H9 (cell line): ENCODE results near the gene LARP6. TPM values are rescaled to one million over a fixed set of nuclear protein-coding genes. Genes with fewer than 3 reads are reported as not detected.

Source experiments
- DNase-seq: peaks from one replicate; pipeline ENCODE4 v3.0.0-alpha.2; 2017
- H2AFZ ChIP-seq: one replicate; pipeline ENCODE4 v1.6.1; 2013; ENCODE audit warnings: mild to moderate bottlenecking, low read length, control low read depth, moderate library complexity
- H2AK5ac ChIP-seq: 2 replicates; pipeline ENCODE4 v1.6.1; 2013; ENCODE audit warnings: low read length, control low read depth, mixed read lengths; ENCODE audit not compliant: insufficient read length
- H2BK120ac ChIP-seq: one replicate; pipeline ENCODE4 v1.6.1; 2013; ENCODE audit warnings: low read depth, mild to moderate bottlenecking, low read length, control low read depth, inconsistent platforms; ENCODE audit not compliant: poor library complexity, severe bottlenecking
- H2BK12ac ChIP-seq: 2 replicates; pipeline ENCODE4 v1.6.1; 2013; ENCODE audit warnings: low read length, control low read depth, mixed read lengths, low read depth; ENCODE audit not compliant: insufficient read length
- H2BK15ac ChIP-seq: 2 replicates; pipeline ENCODE4 v1.6.1; 2013; ENCODE audit warnings: low read depth, low read length, control low read depth
- H2BK20ac ChIP-seq: one replicate; pipeline ENCODE4 v1.6.1; 2013; ENCODE audit warnings: low read depth, mild to moderate bottlenecking, low read length, control low read depth, inconsistent platforms; ENCODE audit not compliant: poor library complexity, severe bottlenecking
- H2BK5ac ChIP-seq: 2 replicates; pipeline ENCODE4 v1.6.1; 2013; ENCODE audit warnings: low read length, control low read depth, mixed read lengths; ENCODE audit not compliant: insufficient read length
- H3K14ac ChIP-seq: 2 replicates; pipeline ENCODE4 v1.6.1; 2013; ENCODE audit warnings: low read length, control low read depth; ENCODE audit not compliant: insufficient read depth
- H3K18ac ChIP-seq: 2 replicates; pipeline ENCODE4 v1.6.1; 2013; ENCODE audit warnings: low read depth, mild to moderate bottlenecking, mixed read lengths, low read length, control low read depth; ENCODE audit not compliant: insufficient read length
- H3K23ac ChIP-seq: 2 replicates; pipeline ENCODE4 v1.6.1; 2013; ENCODE audit warnings: low read length, control low read depth, mixed read lengths, low read depth; ENCODE audit not compliant: insufficient read length
- H3K23me2 ChIP-seq: 2 replicates; pipeline ENCODE4 v1.6.1; 2013; ENCODE audit warnings: low read depth, mild to moderate bottlenecking, mixed read lengths, low read length, control low read depth; ENCODE audit not compliant: insufficient read length, poor library complexity, severe bottlenecking
- H3K27ac ChIP-seq: 2 replicates; pipeline ENCODE4 v1.5.1; 2013; ENCODE audit warnings: low read length, control low read depth, mixed read lengths, low read depth; ENCODE audit not compliant: insufficient read length
- H3K27me3 ChIP-seq: 2 replicates; pipeline ENCODE4 v1.6.1; 2013; ENCODE audit warnings: low read length, control low read depth, inconsistent platforms; ENCODE audit not compliant: insufficient read depth
- H3K4ac ChIP-seq: 2 replicates; pipeline ENCODE4 v1.6.1; 2013; ENCODE audit warnings: low read depth, mild to moderate bottlenecking, control low read depth, inconsistent platforms, low read length, moderate library complexity
- H3K4me1 ChIP-seq: 2 replicates; pipeline ENCODE4 v1.6.1; 2013; ENCODE audit warnings: low read length, control low read depth, inconsistent platforms; ENCODE audit not compliant: insufficient read depth
- H3K4me2 ChIP-seq: 2 replicates; pipeline ENCODE4 v1.6.1; 2013; ENCODE audit warnings: low read length, control low read depth, mixed read lengths; ENCODE audit not compliant: insufficient read length, insufficient read depth
- H3K56ac ChIP-seq: 2 replicates; pipeline ENCODE4 v1.6.1; 2013; ENCODE audit warnings: low read depth, mild to moderate bottlenecking, mixed read lengths, low read length, control low read depth; ENCODE audit not compliant: insufficient read length
- H3K79me1 ChIP-seq: 2 replicates; pipeline ENCODE4 v1.6.1; 2013; ENCODE audit warnings: low read depth, mild to moderate bottlenecking, moderate library complexity, low read length, control low read depth, inconsistent platforms; ENCODE audit not compliant: insufficient read depth, poor library complexity, severe bottlenecking
- H3K79me2 ChIP-seq: 2 replicates; pipeline ENCODE4 v1.6.1; 2013; ENCODE audit warnings: low read length, control low read depth, inconsistent platforms; ENCODE audit not compliant: insufficient read depth
- H3K9ac ChIP-seq: 2 replicates; pipeline ENCODE4 v1.6.1; 2013; ENCODE audit warnings: low read length, control low read depth, mixed read lengths; ENCODE audit not compliant: insufficient read length; ENCODE audit errors: extremely low read depth
- H3K9me3 ChIP-seq: one replicate; pipeline ENCODE4 v1.6.1; 2013; ENCODE audit warnings: low read depth, low read length, inconsistent platforms; ENCODE audit not compliant: control insufficient read depth
- H3T11ph ChIP-seq: one replicate; pipeline ENCODE4 v1.6.1; 2013; ENCODE audit warnings: mild to moderate bottlenecking, low read length, control low read depth, inconsistent platforms
- H4K20me1 ChIP-seq: one replicate; pipeline ENCODE4 v1.6.1; 2013; ENCODE audit not compliant: control insufficient read depth, insufficient read length, insufficient read depth
- H4K5ac ChIP-seq: 2 replicates; pipeline ENCODE4 v1.6.1; 2013; ENCODE audit warnings: low read depth, mild to moderate bottlenecking, mixed read lengths, low read length, control low read depth; ENCODE audit not compliant: insufficient read length
- H4K8ac ChIP-seq: replicated peaks from 2 replicates; pipeline ENCODE4 v1.6.1; 2013; ENCODE audit warnings: low read length, control low read depth, mixed read lengths, low read depth; ENCODE audit not compliant: insufficient read length
- H4K91ac ChIP-seq: 2 replicates; pipeline ENCODE4 v1.6.1; 2013; ENCODE audit warnings: low read depth, mild to moderate bottlenecking, moderate library complexity, mixed read lengths, low read length, control low read depth; ENCODE audit not compliant: insufficient read length
- H3K27ac Mint-ChIP-seq, 3 experiments: 2 replicates in 2 of 3; 3 replicates in 1 of 3; pipeline ENCODE4 v1.8.0; 2020 to 2021; ENCODE audit warnings: mixed read lengths in 3 of 3, mild to moderate bottlenecking in 1 of 3, moderate library complexity in 1 of 3
- H3K27me3 Mint-ChIP-seq: 2 replicates; pipeline ENCODE4 v1.8.0; 2021; ENCODE audit warnings: low read depth, mild to moderate bottlenecking, moderate library complexity, mixed read lengths
- H3K36me3 Mint-ChIP-seq, 3 experiments: 2 replicates in 2 of 3; 3 replicates in 1 of 3; pipeline ENCODE4 v1.8.0; 2020 to 2021; ENCODE audit warnings: low read depth in 3 of 3, mixed read lengths in 3 of 3; ENCODE audit not compliant: insufficient read depth in 1 of 3
- H3K4me1 Mint-ChIP-seq, 2 experiments: 2 replicates each; pipeline ENCODE4 v1.8.0; 2020; ENCODE audit warnings: mixed read lengths in 2 of 2
- H3K4me3 Mint-ChIP-seq, 2 experiments: 2 replicates in 1 of 2; 3 replicates in 1 of 2; pipeline ENCODE4 v1.8.0; 2020 to 2021; ENCODE audit warnings: mild to moderate bottlenecking in 2 of 2, mixed read lengths in 2 of 2, moderate library complexity in 1 of 2
- H3K9me3 Mint-ChIP-seq, 2 experiments: 2 replicates in 1 of 2; 3 replicates in 1 of 2; pipeline ENCODE4 v1.8.0; 2020; ENCODE audit warnings: mild to moderate bottlenecking in 2 of 2, mixed read lengths in 2 of 2, moderate library complexity in 1 of 2
- CTCF ChIP-seq: fragments of 200-600 bp; sonication (generic); conservative IDR thresholded peaks from 3 replicates; pipeline ENCODE4 v1.8.0; 2021; ENCODE audit warnings: antibody characterized with exemption, mild to moderate bottlenecking
- WGBS: extraction: QIAGEN DNeasy Blood & Tissue Kit; methylation state at CpG from one replicate; pipeline ENCODE4 v1.1.7; 2013; ENCODE audit warnings: missing lambda C conversion rate, low lambda C conversion rate, mixed read lengths; ENCODE audit not compliant: insufficient read length; ENCODE audit errors: extremely low coverage; 5-methylcytosine and 5-hydroxymethylcytosine counted together
- total RNA-seq: library from RNA; stranded (reverse); gene quantifications from 2 replicates; pipeline ENCODE4 v1.2.1, GENCODE V29; 2021

LARP6 gene
- total RNA-seq, 1 experiment from 2014 or later, result 18.9 TPM

- Mint-ChIP-seq H3K27ac (no peak overlapping the region), H3K27me3 (no peaks in the 10 kb centered on the region)
- no peak for DNase-seq
Measured at GRCh38 chr15:70818580-70818979, 35.4 kb downstream of the LARP6 start.

More at GRCh38 chr15:70818580-70818979, 35.4 kb downstream of the LARP6 start:
- Histone ChIP-seq H2AFZ (no peak overlapping the region), H3K79me1 (no peaks in the 10 kb centered on the region), H3K79me2 (no peaks in the 10 kb centered on the region), H2AK5ac (no peak overlapping the region), H4K91ac (no peak overlapping the region), H2BK120ac (no peak overlapping the region), H4K8ac (no peak overlapping the region), H2BK5ac (no peak overlapping the region), H3T11ph (no peak overlapping the region), H3K23me2 (no peaks in the 10 kb centered on the region), H3K23ac (no peak overlapping the region), H2BK15ac (no peak overlapping the region), H2BK12ac (no peak overlapping the region), H3K9me3 (no peaks in the 10 kb centered on the region), H4K20me1 (no peaks in the 10 kb centered on the region), H3K27me3 (no peaks in the 10 kb centered on the region), H3K27ac (no peak overlapping the region), H3K4me2 (no peak overlapping the region), H3K18ac (no peak overlapping the region), H3K4me1 (peaks cover 2% of the 10 kb centered on the region; the same call in 1 of the 2 replicates), H4K5ac (no peak overlapping the region), H3K9ac (no peak overlapping the region), H3K4ac (no peak overlapping the region), H3K56ac (no peak overlapping the region), H2BK20ac (no peak overlapping the region), H3K14ac (no peak overlapping the region)
- Mint-ChIP-seq H3K9me3 (peaks cover 0 to 4% of the 10 kb centered on the region in 2 experiments; a peak in 2 of 5 replicates), H3K4me1 (peaks cover 5 to 8% of the 10 kb centered on the region in 2 experiments; a peak in 3 of 4 replicates), H3K36me3 (no peaks in the 10 kb centered on the region), H3K4me3 (no peak overlapping the region; a peak in 1 of 5 replicates)
- no CpG with 5 or more reads among the region's 2 CpGs for WGBS
- no peak for TF ChIP-seq CTCF
